ENCODE results near the gene IP6K1. TPM values are rescaled to one million over a fixed set of nuclear protein-coding genes. Genes with fewer than 3 reads are reported as not detected.

The IP6K1 gene
- polyA plus RNA-seq, 3 donors, result 11.7 to 16.3 (median 15.7) TPM

DNA sequence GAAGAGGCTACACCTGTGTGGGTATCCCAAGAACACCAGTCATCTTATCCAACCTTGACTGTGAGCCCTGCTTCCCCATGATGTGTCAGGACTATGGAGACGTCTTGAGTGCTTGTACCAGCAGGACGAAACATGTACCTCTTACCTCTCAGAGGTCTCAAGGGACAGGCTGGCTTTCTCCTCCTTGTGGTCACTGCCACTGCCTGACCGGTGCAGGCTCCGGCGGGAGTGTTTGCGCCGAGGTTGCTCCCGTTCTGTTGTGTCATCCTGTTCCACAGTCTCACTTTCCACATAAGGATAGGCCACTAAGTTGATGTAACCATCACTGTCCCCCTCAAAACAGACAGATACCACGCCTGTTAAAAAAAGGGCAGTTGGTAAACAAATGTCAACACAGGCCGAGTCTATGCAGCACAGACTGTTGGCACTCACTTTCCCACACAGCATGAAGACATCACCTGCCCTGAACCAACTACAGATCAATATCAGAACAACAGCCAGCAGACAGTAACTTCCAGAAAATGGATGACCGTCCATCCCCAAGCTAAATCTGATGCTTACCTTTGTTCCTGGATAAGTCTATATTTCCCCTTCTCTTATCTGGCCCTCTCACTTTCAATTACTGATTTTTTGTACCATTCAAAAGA lies 48.2 kb downstream of the IP6K1 start:
- 92 to 94% (median 93%) methylated on average over 11 of the region's 11 CpGs for WGBS, 3 donors

DNA sequence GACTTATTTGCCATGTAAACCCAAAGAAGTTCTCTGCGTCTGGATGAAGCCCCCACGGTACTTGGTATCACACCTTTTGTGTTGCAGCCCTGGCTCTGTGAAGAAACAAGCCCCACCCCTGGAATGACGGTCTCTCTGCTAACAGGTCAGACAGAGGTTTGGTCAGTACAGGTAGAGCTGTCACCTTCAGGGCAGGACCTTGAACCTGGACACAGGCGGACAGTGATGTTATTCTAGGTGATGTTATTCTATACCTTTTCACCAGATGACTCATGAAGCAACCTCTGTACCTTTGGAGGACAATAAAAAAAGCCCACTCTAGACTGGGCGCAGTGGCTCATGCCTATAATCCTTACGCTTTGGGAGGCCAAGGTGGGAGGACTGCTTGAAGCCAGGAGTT lies 51.6 kb downstream of the IP6K1 start:
- H3K27ac ChIP-seq (ENCODE audit: low read depth, low read length), result no peak overlapping the region
- 91 to 96% (median 95%) methylated on average over 6 of the region's 6 CpGs for WGBS, 3 donors

More for the DNA sequence above, 48.2 kb downstream of the IP6K1 start:
- H3K27ac ChIP-seq (ENCODE audit: low read depth, low read length), result no peak overlapping the region

GRCh38 chr3:49733551-49733950 lies 52.8 kb downstream of the IP6K1 start:
- no peak overlapping the region for H3K27ac ChIP-seq (ENCODE audit: low read depth, low read length)
- 56 to 90% (median 73%) methylated on average over 1 of the region's 1 CpG for WGBS, 3 donors

DNA sequence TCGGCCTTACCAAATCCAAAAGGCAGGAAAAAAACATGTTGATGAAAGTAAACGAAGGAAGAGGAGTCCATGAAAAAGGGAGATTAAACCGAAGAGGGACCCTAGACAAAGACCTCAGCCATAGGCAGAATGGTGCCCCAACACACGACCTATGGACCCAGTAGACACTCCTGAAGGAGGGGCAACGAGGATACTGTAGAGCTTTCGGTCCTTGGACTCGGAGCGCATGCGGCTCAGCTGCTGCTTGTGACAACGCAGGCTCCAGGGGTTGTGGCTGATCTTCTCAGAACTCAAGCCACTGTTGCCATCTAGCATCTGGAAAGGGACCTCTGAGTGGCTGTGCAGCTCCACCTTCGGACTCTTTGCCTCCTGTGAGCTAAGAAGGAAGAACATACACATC lies 53.7 kb downstream of the IP6K1 start:
- WGBS, 3 donors, result 91 to 92% (median 91%) methylated on average over 11 of the region's 11 CpGs
- H3K27ac ChIP-seq (ENCODE audit: low read depth, low read length), result no peak overlapping the region

DNA sequence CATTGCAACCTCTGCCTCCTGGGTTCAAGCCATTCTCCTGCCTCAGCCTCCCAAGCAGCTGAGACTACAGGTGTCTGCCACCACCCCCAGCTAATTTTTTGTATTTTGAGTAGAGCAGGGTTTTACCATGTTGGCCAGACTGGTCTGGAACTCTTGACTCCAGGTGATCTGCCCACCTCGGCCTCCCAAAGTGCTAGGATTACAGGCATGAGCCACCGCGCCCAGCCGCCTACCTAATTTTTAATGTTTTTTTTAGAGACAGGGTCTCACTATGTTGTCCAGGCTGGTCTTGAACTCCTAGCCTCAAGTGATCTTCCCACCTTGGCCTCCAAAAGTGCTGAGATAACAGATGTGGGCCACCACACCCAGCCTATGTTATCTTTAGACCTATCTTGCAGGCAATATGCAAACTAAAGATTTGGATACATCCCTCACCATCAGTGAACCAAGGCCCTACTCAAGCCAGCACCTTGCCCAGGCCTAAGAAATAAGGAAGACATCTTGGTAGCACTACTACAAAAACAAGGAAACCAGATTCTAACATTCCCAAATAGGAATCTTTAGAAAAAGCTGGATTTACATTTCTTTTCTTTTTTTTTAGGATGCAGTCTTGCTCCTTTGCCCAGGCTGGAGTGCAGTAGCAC lies 56.3 kb downstream of the IP6K1 start:
- 98 to 99% (median 98%) methylated on average over 4 of the region's 4 CpGs for WGBS, 3 donors
- no peak overlapping the region for H3K27ac ChIP-seq (ENCODE audit: low read depth, low read length)

- WGBS, 3 donors, result 94 to 96% (median 95%) methylated on average over 15 of the region's 15 CpGs
- H3K27ac ChIP-seq (ENCODE audit: low read depth, low read length), result no peak overlapping the region
These were observed 58.4 kb downstream of the IP6K1 start for GRCh38 chr3:49727924-49728361.

DNA sequence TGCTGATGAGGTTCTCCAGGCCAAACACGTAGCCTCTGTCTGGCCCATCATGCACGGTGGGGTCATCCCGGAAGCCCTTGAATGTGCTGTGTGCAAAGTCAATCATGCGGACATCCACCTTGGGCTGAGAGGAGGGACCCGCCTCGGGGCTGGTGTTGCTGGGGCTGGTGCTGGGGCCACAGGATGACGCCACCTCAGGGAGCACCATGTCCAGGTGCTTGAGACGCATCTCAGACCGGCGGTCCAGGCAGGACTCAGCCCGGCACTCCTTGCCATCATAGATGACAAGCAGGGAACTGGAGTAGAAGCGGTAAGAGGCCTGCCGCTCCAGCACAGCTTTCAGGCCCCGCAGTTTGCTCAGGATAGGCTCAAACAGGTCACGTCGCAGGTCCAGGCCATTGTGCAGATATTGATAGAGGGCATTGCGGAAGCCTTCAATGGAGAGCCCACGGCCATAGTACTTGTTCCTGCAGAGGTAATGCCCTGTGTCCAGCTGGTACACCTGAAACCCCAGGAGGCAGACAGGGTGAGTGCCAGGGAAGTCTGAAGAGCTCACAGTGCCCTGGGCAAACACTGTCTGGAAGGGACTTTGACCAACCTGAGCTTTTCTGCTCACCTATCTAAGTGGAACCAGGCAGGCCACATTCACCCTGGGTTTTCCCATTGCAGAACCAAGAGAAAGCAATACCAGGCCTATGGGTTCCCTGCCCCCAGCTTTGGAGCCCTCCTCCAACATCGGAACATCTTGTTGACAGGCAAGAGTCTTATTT lies 59.0 kb downstream of the IP6K1 start:
- 90 to 94% (median 90%) methylated on average over 19 of the region's 19 CpGs for WGBS, 3 donors

GRCh38 chr3:49725906-49726681 lies 60.2 kb downstream of the IP6K1 start:
- WGBS, 3 donors, result 64 to 85% (median 84%) methylated on average over 11 of the region's 11 CpGs

More for the DNA sequence above, 59.0 kb downstream of the IP6K1 start:
- no peak overlapping the region for H3K27ac ChIP-seq (ENCODE audit: low read depth, low read length)

DNA sequence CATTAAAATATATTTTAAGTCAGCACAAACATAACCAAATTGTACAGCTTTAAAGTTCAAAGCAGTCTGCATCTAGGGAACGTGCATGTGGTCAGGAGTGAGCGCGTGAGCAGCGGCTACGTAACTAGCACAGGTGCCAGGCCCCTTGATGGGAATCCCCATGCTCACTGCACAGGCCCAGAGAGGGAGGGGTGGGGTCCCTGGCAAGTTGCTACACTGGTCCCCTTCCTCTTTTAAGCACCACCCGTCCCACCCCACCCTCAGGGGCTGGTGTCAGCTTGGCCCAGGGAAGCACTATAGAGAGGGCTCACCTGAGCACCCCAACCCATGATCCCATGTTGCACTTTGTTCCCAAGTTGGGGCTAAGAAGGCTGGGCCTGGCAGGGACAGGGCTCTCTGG lies 61.8 kb downstream of the IP6K1 start:
- H3K27ac ChIP-seq (ENCODE audit: low read depth, low read length), result peak overlapping the region; percentile 47
- WGBS, 3 donors, result 15 to 22% (median 21%) methylated on average over 6 of the region's 6 CpGs

More at GRCh38 chr3:49725906-49726681, 60.2 kb downstream of the IP6K1 start:
- H3K27ac ChIP-seq (ENCODE audit: low read depth, low read length), result no peak overlapping the region

GRCh38 chr3:49723628-49724551 lies 62.5 kb downstream of the IP6K1 start, which contains the start of gene GMPPB:
Gene GMPPB, minus strand, starts transcription at chr3:49723951. Its CDS starts 225 bp downstream, at chr3:49723726.
- WGBS, 3 donors, result 0 to 1% (median 0%) methylated on average over 99 to 102 of the region's 102 CpGs
- peak within 1 kb of the TSS; percentile 84 for H3K27ac ChIP-seq (ENCODE audit: low read depth, low read length)

GRCh38 chr3:49723296-49723627 lies 63.1 kb downstream of the IP6K1 start:
- H3K27ac ChIP-seq (ENCODE audit: low read depth, low read length), result peak overlapping the region; percentile 84
- 0 to 1% (median 1%) methylated on average over 19 to 20 of the region's 20 CpGs for WGBS, 3 donors

- H3K27ac ChIP-seq (ENCODE audit: low read depth, low read length), result no peak overlapping the region
- 41 to 59% (median 51%) methylated on average over 8 of the region's 8 CpGs for WGBS, 3 donors
These were observed 63.4 kb downstream of the IP6K1 start for GRCh38 chr3:49722896-49723295.

DNA sequence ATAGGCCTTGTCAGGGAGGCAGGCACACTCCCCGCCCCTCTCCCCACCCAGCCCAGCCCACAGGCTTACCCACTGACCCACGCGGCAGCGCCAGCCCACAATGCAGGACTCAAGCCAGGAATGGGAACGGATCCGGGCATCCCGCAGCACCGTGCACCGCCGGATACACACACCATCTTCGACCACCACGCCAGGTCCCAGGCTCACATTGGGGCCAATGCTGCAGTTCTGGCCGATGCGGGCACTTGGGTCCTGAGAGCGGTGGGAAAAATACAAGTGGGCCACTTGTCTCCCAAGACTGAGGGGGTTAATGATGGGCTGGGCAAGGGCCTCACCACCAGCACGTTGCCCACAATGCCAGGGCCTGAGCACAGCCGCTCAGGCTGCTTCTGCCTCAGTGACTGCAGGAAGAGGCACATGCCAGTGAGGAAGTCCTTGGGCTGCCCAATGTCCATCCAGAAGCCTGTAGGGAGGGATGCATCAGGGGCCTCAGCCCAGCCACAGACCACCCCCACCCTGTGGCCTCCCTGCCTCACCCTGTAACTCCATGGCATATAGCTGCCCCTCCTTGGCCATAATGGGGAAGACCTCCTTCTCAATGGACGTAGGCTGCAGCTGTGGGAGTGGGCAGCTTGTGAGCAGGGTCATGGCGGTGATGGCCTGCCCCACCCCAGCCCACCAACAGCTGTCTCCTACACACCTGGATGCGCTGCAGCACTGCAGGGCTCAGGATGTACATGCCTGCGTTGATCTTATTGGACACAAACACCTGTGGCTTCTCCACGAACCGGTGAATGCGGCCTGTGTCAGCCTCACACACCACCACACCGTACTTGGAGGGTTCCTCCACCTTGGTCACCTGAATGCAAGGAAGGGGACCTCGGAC lies 64.2 kb downstream of the IP6K1 start:
- no peak overlapping the region for H3K27ac ChIP-seq (ENCODE audit: low read depth, low read length)
- WGBS, 3 donors, result 71 to 88% (median 85%) methylated on average over 26 of the region's 26 CpGs

- WGBS, 3 donors, result 72 to 80% (median 79%) methylated on average over 9 of the region's 9 CpGs
- H3K27ac ChIP-seq (ENCODE audit: low read depth, low read length), result no peak overlapping the region
These were observed 64.8 kb downstream of the IP6K1 start for GRCh38 chr3:49721596-49721895.

GRCh38 chr3:49720855-49721595 lies 65.3 kb downstream of the IP6K1 start:
- no peak overlapping the region for H3K27ac ChIP-seq (ENCODE audit: low read depth, low read length)
- 55 to 86% (median 76%) methylated on average over 4 of the region's 4 CpGs for WGBS, 3 donors

DNA sequence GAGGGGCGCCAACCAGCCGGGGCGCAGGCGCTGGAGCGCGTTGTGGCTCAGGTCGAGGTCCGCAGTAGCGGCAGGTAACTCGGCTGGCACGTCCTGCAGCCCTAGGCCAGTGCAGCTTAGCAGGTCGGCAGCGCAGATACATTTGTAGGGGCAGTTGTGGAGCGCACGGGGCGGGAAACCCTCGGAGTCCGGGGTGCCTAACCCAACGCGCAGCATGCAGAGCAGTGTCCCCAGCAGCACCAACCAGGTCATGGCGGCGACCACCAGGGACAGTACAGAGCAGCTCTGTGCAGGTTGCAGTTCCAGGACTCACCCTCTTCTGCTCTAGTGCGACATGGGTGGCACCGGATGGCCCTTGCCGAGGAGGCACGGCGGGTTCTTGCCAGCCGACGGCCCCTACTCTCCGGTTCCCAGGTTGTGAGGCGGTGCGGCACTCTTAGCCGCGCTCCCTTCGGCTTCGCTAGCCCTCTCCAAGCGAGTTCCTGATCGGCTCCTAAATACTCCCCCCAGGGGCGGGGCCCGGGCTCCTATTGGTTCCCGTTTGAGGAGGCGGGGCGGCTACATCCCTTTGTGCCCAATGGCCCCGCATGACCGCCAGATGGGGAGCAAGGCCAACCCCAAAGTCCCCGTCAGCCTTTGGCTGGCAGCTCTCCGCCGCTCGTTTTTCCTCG lies 67.0 kb downstream of the IP6K1 start, which contains the start of gene AMIGO3:
Gene AMIGO3 (minus strand): TSS at position 471 of the 671 bp plus-strand sequence. CDS start 219 bp downstream, at position 252.
- WGBS, 3 donors, result 0 to 1% (median 1%) methylated on average over 46 to 50 of the region's 50 CpGs
- H3K27ac ChIP-seq (ENCODE audit: low read depth, low read length), result no peak within 1 kb of the TSS

All from adipose tissue (tissue), 3 donors.